ENCODE results near the gene CLIC5.

- no peak for TF ChIP-seq CTCF (IDR thresholded peaks at IDR 0.05)
- no peak for TF ChIP-seq POLR2A (IDR thresholded peaks at IDR 0.05)
These were observed 45.8 kb upstream of the CLIC5 start for GRCh38 chr6:46061497-46061896.

Data from esophagus squamous epithelium (tissue), 4 donors.